ENCODE measurements around the gene SAPCD2. TPM values are rescaled to one million over a fixed set of nuclear protein-coding genes. Genes with fewer than 3 reads are reported as not detected.

The SAPCD2 gene
- total and polyA plus RNA-seq, 9 of the 15 experiments (the other 6 are each of a cell fraction or from before 2014, with no cell fraction given): 3.4 to 91.8 (median 18.8) TPM

DNA sequence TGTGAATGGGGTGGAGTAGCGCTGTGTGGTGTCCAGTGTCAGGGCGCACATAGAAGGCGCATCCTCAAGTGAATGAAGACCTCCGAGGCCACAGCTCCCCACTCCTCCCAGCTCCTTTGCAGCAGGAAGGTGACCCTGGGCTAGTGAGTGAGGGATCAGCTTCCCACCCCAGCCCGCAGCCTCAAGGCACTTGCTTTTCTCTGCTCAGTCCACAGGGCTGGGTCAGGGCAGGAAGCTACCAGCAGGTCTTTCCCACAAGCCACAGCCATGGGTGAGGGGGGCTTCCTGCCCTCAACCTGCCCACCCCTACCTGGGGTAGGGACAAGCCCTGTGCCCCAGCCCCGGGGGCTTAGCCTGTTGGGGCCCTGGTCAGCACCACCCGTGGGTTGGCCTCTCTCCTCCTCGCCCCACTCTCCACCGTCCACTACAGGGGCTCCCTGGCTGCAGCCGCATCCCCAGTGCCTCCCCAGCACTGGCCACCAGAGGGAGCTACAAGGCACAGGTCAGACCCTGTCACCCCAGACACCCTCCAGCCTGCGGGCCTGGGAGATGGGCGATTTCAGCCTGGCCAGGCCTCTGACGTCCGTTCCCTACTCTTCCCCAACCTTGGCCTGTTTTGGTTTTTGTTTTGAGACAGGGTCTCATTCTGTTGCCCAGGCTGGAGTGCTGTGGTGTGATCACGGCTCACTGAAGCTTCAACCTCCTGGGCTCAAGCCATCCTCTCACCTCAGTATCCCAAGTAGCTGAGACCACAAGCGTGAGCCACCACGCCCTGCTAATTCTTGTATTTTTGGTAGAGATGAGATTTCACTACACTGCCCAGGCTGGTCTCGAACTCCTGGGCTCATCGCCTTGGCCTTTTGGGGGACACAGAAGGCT lies 41.1 kb downstream of the SAPCD2 start (continued):
- TF ChIP-seq, protein P1, sequence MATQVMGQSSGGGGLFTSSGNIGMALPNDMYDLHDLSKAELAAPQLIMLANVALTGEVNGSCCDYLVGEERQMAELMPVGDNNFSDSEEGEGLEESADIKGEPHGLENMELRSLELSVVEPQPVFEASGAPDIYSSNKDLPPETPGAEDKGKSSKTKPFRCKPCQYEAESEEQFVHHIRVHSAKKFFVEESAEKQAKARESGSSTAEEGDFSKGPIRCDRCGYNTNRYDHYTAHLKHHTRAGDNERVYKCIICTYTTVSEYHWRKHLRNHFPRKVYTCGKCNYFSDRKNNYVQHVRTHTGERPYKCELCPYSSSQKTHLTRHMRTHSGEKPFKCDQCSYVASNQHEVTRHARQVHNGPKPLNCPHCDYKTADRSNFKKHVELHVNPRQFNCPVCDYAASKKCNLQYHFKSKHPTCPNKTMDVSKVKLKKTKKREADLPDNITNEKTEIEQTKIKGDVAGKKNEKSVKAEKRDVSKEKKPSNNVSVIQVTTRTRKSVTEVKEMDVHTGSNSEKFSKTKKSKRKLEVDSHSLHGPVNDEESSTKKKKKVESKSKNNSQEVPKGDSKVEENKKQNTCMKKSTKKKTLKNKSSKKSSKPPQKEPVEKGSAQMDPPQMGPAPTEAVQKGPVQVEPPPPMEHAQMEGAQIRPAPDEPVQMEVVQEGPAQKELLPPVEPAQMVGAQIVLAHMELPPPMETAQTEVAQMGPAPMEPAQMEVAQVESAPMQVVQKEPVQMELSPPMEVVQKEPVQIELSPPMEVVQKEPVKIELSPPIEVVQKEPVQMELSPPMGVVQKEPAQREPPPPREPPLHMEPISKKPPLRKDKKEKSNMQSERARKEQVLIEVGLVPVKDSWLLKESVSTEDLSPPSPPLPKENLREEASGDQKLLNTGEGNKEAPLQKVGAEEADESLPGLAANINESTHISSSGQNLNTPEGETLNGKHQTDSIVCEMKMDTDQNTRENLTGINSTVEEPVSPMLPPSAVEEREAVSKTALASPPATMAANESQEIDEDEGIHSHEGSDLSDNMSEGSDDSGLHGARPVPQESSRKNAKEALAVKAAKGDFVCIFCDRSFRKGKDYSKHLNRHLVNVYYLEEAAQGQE (IDR thresholded peaks at IDR 0.05; ENCODE audit: borderline replicate concordance): peak; percentile 38; the same call in 1 of the 2 replicates
- TF ChIP-seq, protein P1 (CRISPR knock-in tag; IDR thresholded peaks at IDR 0.05; ENCODE audit: low read depth): no peak
- TF ChIP-seq MYC (IDR thresholded peaks at IDR 0.05; ENCODE audit: low read depth, low read length) (peak; percentile 27; the same call in 1 of the 2 replicates), MYC (CRISPR knock-in tag; IDR thresholded peaks at IDR 0.05; ENCODE audit: borderline replicate concordance, low read depth) (no peak), SRSF9 (IDR thresholded peaks at IDR 0.05; ENCODE audit: borderline replicate concordance, low read depth, low read length) (no peak), TAF15 (IDR thresholded peaks at IDR 0.05; ENCODE audit: low read depth, low read length) (no peak)
- TF ChIP-seq, protein P2, sequence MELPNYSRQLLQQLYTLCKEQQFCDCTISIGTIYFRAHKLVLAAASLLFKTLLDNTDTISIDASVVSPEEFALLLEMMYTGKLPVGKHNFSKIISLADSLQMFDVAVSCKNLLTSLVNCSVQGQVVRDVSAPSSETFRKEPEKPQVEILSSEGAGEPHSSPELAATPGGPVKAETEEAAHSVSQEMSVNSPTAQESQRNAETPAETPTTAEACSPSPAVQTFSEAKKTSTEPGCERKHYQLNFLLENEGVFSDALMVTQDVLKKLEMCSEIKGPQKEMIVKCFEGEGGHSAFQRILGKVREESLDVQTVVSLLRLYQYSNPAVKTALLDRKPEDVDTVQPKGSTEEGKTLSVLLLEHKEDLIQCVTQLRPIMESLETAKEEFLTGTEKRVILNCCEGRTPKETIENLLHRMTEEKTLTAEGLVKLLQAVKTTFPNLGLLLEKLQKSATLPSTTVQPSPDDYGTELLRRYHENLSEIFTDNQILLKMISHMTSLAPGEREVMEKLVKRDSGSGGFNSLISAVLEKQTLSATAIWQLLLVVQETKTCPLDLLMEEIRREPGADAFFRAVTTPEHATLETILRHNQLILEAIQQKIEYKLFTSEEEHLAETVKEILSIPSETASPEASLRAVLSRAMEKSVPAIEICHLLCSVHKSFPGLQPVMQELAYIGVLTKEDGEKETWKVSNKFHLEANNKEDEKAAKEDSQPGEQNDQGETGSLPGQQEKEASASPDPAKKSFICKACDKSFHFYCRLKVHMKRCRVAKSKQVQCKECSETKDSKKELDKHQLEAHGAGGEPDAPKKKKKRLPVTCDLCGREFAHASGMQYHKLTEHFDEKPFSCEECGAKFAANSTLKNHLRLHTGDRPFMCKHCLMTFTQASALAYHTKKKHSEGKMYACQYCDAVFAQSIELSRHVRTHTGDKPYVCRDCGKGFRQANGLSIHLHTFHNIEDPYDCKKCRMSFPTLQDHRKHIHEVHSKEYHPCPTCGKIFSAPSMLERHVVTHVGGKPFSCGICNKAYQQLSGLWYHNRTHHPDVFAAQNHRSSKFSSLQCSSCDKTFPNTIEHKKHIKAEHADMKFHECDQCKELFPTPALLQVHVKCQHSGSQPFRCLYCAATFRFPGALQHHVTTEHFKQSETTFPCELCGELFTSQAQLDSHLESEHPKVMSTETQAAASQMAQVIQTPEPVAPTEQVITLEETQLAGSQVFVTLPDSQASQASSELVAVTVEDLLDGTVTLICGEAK (IDR thresholded peaks at IDR 0.05): no peak
- TF ChIP-seq, protein P2 (CRISPR knock-in tag; IDR thresholded peaks at IDR 0.05): no peak

Data from K562 (cell line).